ENCODE results near the gene NRG3.

GRCh38 chr10:82464191-82464818 lies 589.3 kb downstream of the NRG3 start:
- no peak for TF ChIP-seq JUND (IDR thresholded peaks at IDR 0.05; ENCODE audit: low read length)
- no peak for TF ChIP-seq POLR2A (IDR thresholded peaks at IDR 0.05; ENCODE audit: control extremely low read depth in 1 of 2, low read depth in 2 of 2, low read length in 2 of 2)
- no peak for TF ChIP-seq BCL11A (IDR thresholded peaks at IDR 0.05; ENCODE audit: low read depth in 2 of 2, low read length in 2 of 2)
